B cell (primary cell): ENCODE data around the gene IL36A.

ENCODE experiments used
- EZH2 ChIP-seq: IDR thresholded peaks from 2 replicates; pipeline ENCODE4 v1.6.1; 2012; ENCODE audit warnings: borderline replicate concordance, low read depth, mild to moderate bottlenecking, moderate library complexity, low read length; ENCODE audit not compliant: insufficient read depth, poor library complexity, severe bottlenecking
- TF ChIP-seq, protein P1 (sequence below): fragments of 200-600 bp; IDR thresholded peaks from one replicate; pipeline ENCODE4 v1.8.0; 2022; ENCODE audit warnings: antibody characterized with exemption, mild to moderate bottlenecking

DNA sequence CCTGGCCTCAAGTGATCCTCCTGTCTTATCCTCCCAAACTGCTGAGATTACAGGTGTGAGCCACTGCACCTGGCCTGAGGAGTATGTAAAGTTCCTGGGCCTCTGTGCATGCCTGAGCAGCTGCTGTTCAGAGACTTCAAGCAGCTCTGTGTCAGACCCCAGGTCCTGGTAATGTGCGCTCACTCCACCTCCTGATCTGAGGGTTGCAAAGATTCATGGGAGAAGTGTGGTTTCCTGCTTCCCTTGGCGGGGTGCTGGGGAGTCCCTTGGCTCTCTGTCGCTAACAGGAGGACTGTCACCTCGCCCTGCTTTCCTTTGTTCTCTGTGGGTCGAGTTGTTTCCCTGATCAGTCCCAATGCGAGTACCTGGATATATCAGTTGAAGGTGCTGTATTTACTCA is 8.6 kb upstream of the IL36A start:
- TF ChIP-seq, protein P1, sequence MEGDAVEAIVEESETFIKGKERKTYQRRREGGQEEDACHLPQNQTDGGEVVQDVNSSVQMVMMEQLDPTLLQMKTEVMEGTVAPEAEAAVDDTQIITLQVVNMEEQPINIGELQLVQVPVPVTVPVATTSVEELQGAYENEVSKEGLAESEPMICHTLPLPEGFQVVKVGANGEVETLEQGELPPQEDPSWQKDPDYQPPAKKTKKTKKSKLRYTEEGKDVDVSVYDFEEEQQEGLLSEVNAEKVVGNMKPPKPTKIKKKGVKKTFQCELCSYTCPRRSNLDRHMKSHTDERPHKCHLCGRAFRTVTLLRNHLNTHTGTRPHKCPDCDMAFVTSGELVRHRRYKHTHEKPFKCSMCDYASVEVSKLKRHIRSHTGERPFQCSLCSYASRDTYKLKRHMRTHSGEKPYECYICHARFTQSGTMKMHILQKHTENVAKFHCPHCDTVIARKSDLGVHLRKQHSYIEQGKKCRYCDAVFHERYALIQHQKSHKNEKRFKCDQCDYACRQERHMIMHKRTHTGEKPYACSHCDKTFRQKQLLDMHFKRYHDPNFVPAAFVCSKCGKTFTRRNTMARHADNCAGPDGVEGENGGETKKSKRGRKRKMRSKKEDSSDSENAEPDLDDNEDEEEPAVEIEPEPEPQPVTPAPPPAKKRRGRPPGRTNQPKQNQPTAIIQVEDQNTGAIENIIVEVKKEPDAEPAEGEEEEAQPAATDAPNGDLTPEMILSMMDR, result no peak
- TF ChIP-seq EZH2, result no peak
